Measurements from ENCODE around the gene CCNDBP1. TPM values are rescaled to one million over a fixed set of nuclear protein-coding genes. Genes with fewer than 3 reads are reported as not detected.
A peak's percentile ranks its signal among the peaks of the same experiment; 100 is the strongest.

The CCNDBP1 gene
- total and polyA plus RNA-seq, 3 donors from 2014 or later = 60.5 to 83.6 (median 63.7) TPM

DNA sequence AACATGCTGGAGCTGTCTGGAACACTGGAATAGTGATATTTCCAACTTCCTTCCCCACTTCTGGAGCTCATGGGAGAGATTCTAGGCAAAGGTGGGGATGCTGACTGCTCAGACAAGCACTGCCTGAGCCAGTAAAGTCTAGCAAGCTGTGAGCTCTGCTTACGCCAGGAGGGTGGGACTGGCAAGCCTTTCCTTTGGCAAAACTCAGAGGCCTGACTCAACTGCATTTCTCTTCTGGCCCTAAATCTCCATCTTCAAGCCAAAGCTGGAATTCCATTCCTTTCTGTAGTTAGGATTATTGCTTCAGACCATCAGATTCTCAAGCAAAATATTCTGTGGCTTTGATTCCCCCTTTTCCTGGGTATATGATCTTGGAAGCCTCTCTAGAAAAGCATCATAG, 55.9 kb downstream of the CCNDBP1 start:
- 64 to 72% methylated on average over 1 of the region's 1 CpG for WGBS, 2 donors
- DNase-seq = peak; percentile 56
- TF ChIP-seq CTCF (IDR thresholded peaks at IDR 0.05) (no peak), POLR2A (IDR thresholded peaks at IDR 0.05) (no peak)
- H3K4me1 ChIP-seq = no peaks in the 10 kb centered on the region
- H3K27ac ChIP-seq = peak overlapping the region in 1 of 2 donors; percentile 3
- H3K36me3 ChIP-seq (ENCODE audit: low read depth, missing control alignments) = no peaks in the 10 kb centered on the region
- H3K4me3 ChIP-seq = no peak overlapping the region
- no peaks in the 10 kb centered on the region for H3K9me3 ChIP-seq
- no peaks in the 10 kb centered on the region for H3K27me3 ChIP-seq
- intact Hi-C loops (cut with DNase I; ENCODE audit: low total_unique reads) = no loop called here

DNA sequence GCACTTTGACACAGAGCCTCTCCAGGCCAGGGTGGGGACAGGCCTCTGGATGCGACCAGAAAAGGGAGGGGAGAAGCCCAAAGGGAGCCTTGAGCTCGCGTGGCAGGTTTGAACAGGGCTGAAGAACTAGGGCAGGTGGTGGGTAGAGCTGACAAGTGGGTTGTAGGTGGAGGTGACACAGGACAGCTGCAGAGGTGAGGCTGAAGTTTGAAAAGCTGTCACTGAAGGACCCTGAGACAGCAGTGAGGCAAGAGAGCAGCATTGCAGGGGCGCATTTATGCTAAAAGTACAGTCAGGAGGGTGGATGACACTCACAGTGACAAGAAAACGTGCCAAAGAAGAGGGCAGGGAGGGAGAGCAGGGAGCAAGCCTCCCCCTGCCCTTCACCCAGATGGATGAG, 57.4 kb downstream of the CCNDBP1 start:
- Histone ChIP-seq H3K27me3 (no peaks in the 10 kb centered on the region), H3K4me1 (no peaks in the 10 kb centered on the region), H3K9me3 (no peaks in the 10 kb centered on the region), H3K4me3 (no peak overlapping the region), H3K36me3 (ENCODE audit: low read depth, missing control alignments) (no peaks in the 10 kb centered on the region), H3K27ac (no peak overlapping the region)
- intact Hi-C loops (cut with DNase I; ENCODE audit: low total_unique reads) = no loop called here
- TF ChIP-seq POLR2A (IDR thresholded peaks at IDR 0.05) = no peak
- WGBS, 2 donors = 86 to 87% methylated on average over 5 of the region's 5 CpGs
- DNase-seq = no peak

DNA sequence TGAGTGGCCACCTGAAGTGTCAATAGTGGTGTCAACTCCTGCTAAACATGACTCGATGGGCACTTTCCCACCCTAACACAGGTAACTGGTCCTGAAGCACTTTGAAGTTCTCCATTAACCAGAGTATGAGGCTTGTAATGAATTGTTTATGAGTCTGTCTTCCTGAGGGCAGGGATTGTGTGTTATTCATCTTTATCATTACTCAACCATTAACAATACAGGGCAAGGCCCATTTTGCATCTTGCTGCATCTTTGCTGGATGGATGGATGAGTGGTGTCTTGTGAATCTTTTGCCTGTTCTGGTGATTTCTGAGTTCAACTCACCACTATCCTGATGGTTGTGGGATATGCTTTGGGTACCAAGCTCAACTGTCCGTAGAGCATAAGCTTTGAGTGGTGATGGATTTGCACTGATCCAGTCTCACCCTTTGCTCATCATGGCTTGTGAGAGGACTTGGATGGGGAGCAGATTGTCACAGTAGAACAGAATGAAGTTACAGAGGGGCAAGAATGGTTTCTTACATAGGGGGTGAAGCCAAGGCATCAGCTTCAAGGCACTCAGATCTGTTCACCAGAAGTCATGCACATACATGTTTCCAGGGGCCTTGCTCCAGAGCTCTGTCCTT, 57.9 kb downstream of the CCNDBP1 start:
- no peak overlapping the region for H3K27ac ChIP-seq
- intact Hi-C loops (cut with DNase I; ENCODE audit: low total_unique reads) = no loop called here
- no peak overlapping the region for H3K4me3 ChIP-seq
- H3K27me3 ChIP-seq = no peaks in the 10 kb centered on the region
- no peak for TF ChIP-seq POLR2A (IDR thresholded peaks at IDR 0.05)
- no peak for TF ChIP-seq CTCF (IDR thresholded peaks at IDR 0.05)
- no peaks in the 10 kb centered on the region for H3K9me3 ChIP-seq
- H3K36me3 ChIP-seq (ENCODE audit: low read depth, missing control alignments) = no peaks in the 10 kb centered on the region
- no peaks in the 10 kb centered on the region for H3K4me1 ChIP-seq
- DNase-seq = no peak
- 97 to 100% methylated on average over 2 of the region's 2 CpGs for WGBS, 2 donors

- intact Hi-C loops (cut with DNase I; ENCODE audit: low total_unique reads) = no loop called here
- Histone ChIP-seq H3K4me3 (no peak overlapping the region), H3K4me1 (no peaks in the 10 kb centered on the region), H3K36me3 (ENCODE audit: low read depth, missing control alignments) (no peaks in the 10 kb centered on the region), H3K9me3 (no peaks in the 10 kb centered on the region), H3K27ac (no peak overlapping the region), H3K27me3 (no peaks in the 10 kb centered on the region)
- TF ChIP-seq CTCF (IDR thresholded peaks at IDR 0.05) (no peak), POLR2A (IDR thresholded peaks at IDR 0.05) (no peak)
- no peak for DNase-seq
- 92 to 93% methylated on average over 4 of the region's 4 CpGs for WGBS, 2 donors
Measured at GRCh38 chr15:43244092-43244491, 58.9 kb downstream of the CCNDBP1 start.

GRCh38 chr15:43246261-43246774, 61.1 kb downstream of the CCNDBP1 start:
- H3K4me1 ChIP-seq = no peaks in the 10 kb centered on the region
- no peaks in the 10 kb centered on the region for H3K9me3 ChIP-seq
- TF ChIP-seq POLR2A (IDR thresholded peaks at IDR 0.05) (no peak), CTCF (IDR thresholded peaks at IDR 0.05) (no peak)
- intact Hi-C loops (cut with DNase I; ENCODE audit: low total_unique reads) = no loop called here
- no peak for DNase-seq
- 72 to 76% methylated on average over 6 of the region's 6 CpGs for WGBS, 2 donors
- no peak overlapping the region for H3K27ac ChIP-seq
- H3K4me3 ChIP-seq = no peak overlapping the region
- H3K27me3 ChIP-seq = no peaks in the 10 kb centered on the region
- no peaks in the 10 kb centered on the region for H3K36me3 ChIP-seq (ENCODE audit: low read depth, missing control alignments)

Other genes with a start within 250 kb of the CCNDBP1 start
- 10 to 100 TPM; 36.5 to 40.7 TPM for gene UBR1, start 79.4 kb upstream of the CCNDBP1 start, total RNA-seq
- gene UBR1, start 79.4 kb upstream of the CCNDBP1 start, polyA plus RNA-seq (ENCODE audit: insufficient read depth, low read depth, low replicate concordance) = 21.3 TPM
- gene TMEM62, start 51.8 kb upstream of the CCNDBP1 start, total RNA-seq = 10 to 100 TPM; 22.8 to 29.0 TPM
- gene TMEM62, start 51.8 kb upstream of the CCNDBP1 start, polyA plus RNA-seq (ENCODE audit: insufficient read depth, low read depth, low replicate concordance) = 8.3 TPM
- gene EPB42, start 35.6 kb downstream of the CCNDBP1 start, total RNA-seq = 1 to 10 TPM; 6.8 to 7.5 TPM
- gene EPB42, start 35.6 kb downstream of the CCNDBP1 start, polyA plus RNA-seq (ENCODE audit: insufficient read depth, low read depth, low replicate concordance) = 3.6 TPM
- 1 to 10 TPM in 1 of 2 donors, under 1 TPM in 1; 0.43 to 2.1 TPM for gene TGM5, start 81.5 kb downstream of the CCNDBP1 start, total RNA-seq
- 0.24 TPM for gene TGM5, start 81.5 kb downstream of the CCNDBP1 start, polyA plus RNA-seq (ENCODE audit: insufficient read depth, low read depth, low replicate concordance)
- gene TGM7, start 116.9 kb downstream of the CCNDBP1 start, total RNA-seq = under 1 TPM; 0.37 to 0.63 TPM
- gene TGM7, start 116.9 kb downstream of the CCNDBP1 start, polyA plus RNA-seq (ENCODE audit: insufficient read depth, low read depth, low replicate concordance) = 2.0 TPM
- 1 to 10 TPM; 5.2 to 6.4 TPM for gene LCMT2, start 145.2 kb downstream of the CCNDBP1 start, total RNA-seq
- gene LCMT2, start 145.2 kb downstream of the CCNDBP1 start, polyA plus RNA-seq (ENCODE audit: insufficient read depth, low read depth, low replicate concordance) = 9.1 TPM
- 10 to 100 TPM; 25.3 to 42.8 TPM for gene ZSCAN29, start 185.6 kb downstream of the CCNDBP1 start, total RNA-seq
- 62.5 TPM for gene ZSCAN29, start 185.6 kb downstream of the CCNDBP1 start, polyA plus RNA-seq (ENCODE audit: insufficient read depth, low read depth, low replicate concordance)
- 10 to 100 TPM; 13.3 to 20.5 TPM for gene TUBGCP4, start 185.7 kb downstream of the CCNDBP1 start, total RNA-seq
- gene TUBGCP4, start 185.7 kb downstream of the CCNDBP1 start, polyA plus RNA-seq (ENCODE audit: insufficient read depth, low read depth, low replicate concordance) = 18.0 TPM

All from testis (tissue), 3 donors.